H1 (cell line): ENCODE results near the gene DSTN. TPM values are rescaled to one million over a fixed set of nuclear protein-coding genes. Genes with fewer than 3 reads are reported as not detected.

Source experiments
- CHD7 ChIP-seq: fragments of 300-600 bp; sonication (generic); IDR thresholded peaks from 2 replicates; pipeline ENCODE4 v1.7.1; 2012; ENCODE audit warnings: low read length, moderate library complexity, mild to moderate bottlenecking, inconsistent platforms; ENCODE audit not compliant: insufficient replicate concordance
- HDAC2 ChIP-seq, 2 experiments: fragments of 300-600 bp in 1 of 2; sonication (generic) in 1 of 2; IDR thresholded peaks; 2 replicates each; pipeline ENCODE4 v1.6.1; 2011 to 2012; ENCODE audit warnings: low read depth in 2 of 2, low read length in 2 of 2, mild to moderate bottlenecking in 2 of 2, moderate library complexity in 2 of 2, borderline replicate concordance in 1 of 2, inconsistent platforms in 1 of 2
- MAX ChIP-seq: IDR thresholded peaks from 2 replicates; pipeline ENCODE4 v1.6.1; 2012; ENCODE audit warnings: inconsistent platforms
- polyA plus RNA-seq, 7 experiments: library from polyadenylated mRNA; depleted of rRNA in 3 of 7; stranded (reverse) in 5 of 7; unstranded in 2 of 7; fragments of >200 nt in 5 of 7; fragments of 200-250 nt in 2 of 7; gene quantifications; 1 replicate in 5 of 7; 2 replicates in 1 of 7; 4 replicates in 1 of 7; pipeline versions ENCODE4 v1.2.1 to v1.2.3, GENCODE V29; 2011 to 2013; ENCODE audit warnings: missing spikeins in 2 of 7, mixed read lengths in 2 of 7
- total RNA-seq: library from RNA; stranded (reverse); fragmentation: NEBNext Ultra II Directional; extraction: Animal tissue kit (Norgen Biotek cat#: 25700); gene quantifications from 2 replicates; pipeline ENCODE4 v1.2.1, GENCODE V29; 2021

The DSTN gene
- total and polyA plus RNA-seq, 2 of the 8 experiments (the other 6 are each of a cell fraction or from before 2014, with no cell fraction given): 43.3 to 208 TPM

DNA sequence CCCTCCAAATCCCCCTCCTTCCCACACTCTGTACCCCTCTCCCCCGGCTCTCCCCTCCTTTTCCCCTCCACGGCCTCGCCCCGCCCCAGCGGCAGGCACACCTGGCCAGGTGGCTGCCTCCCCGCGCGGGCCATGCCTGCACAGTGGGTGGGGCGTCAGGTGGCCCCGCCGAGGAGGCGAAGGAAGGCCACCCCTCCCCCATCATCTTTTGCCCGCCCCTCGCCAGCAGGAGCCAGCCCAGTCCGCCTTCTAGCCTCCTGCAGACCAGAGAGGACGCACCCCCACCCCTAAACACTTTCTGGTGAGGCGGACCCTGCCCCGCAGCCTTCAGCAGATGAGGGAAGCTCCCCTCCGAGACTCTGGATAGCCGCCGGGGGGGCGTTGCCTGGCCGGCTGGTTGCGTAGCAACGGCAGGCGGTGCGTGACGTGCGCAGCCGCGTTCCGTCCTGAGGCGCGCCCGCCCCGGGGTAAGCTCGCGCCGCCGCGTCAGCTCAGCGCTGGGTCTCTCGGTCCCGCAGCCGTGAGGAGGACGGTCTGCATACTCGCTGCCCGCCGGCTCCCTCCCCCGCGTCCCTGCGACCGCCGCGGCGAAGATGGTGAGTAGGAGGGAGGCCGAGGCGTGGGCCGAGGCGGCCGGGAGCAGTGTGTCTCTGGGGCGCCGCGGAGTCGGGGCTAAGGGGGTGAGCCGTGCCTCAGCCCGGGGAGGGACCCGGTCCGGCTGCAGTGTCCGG lies at the start of gene DSTN (continued):
- TF ChIP-seq CHD7 (no peak), MAX (peak; percentile 68; the same call in 1 of the 2 replicates), HDAC2 (IDR thresholded peaks at IDR 0.05; ENCODE audit: borderline replicate concordance in 1 of 2, low read depth in 2 of 2, low read length in 2 of 2) (peak in 1 of 2 experiments; percentile 64; a peak in 2 of 4 replicates)
